Measurements from ENCODE around the gene IGF1R. TPM values are rescaled to one million over a fixed set of nuclear protein-coding genes. Genes with fewer than 3 reads are reported as not detected.
A peak's percentile ranks its signal among the peaks of the same experiment; 100 is the strongest.

IGF1R gene
- total RNA-seq, 1 experiment from 2014 or later, result 3.8 TPM

DNA sequence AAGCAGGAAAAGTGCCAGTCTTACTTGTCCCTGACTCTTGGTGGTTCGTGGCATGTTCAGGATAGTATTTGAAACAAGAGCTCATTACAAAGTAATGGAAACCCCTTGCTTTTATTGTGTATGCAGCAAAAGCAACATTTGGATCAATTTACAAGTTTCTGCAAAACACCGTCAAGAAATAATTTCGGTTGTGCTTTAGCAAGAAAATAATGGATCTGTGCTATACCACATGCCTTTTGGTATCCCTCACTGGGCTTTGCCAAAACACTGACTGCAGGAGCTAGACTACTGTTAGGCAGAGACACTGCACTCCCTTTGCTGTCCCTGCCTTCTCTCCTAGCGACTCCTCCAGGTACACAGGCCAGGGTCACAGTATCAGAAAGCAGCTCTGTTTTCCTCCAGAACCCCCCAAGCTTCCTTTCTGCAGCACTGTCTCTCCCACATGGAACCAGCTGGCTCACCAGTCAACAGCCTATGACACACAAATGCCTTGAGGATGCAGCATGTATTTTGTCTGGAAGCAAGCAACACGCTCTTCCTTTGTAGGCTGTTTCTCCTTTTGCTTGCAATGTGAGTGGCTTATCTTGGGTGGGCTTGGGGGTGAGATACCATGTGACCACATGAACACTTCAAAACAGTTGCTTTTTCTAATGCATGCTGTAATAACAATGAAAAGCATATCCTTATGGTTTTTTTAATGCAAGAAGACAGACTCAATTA, 247.8 kb downstream of the IGF1R start:
- intact Hi-C loops (cut with micrococcal nuclease), result no loop called here
- no peak overlapping the region for H2AFZ ChIP-seq (ENCODE audit: low read length)
- TF ChIP-seq CTCF (conservative IDR thresholded peaks at IDR 0.05; ENCODE audit: low read depth, low read length) (no peak), EZH2 (IDR thresholded peaks at IDR 0.05; ENCODE audit: low read length, unreplicated experiment) (no peak), EZH2phosphoT487 (IDR thresholded peaks at IDR 0.05; ENCODE audit: borderline replicate concordance, low read length) (no peak)
- H4K20me1 ChIP-seq (ENCODE audit: low read length), result no peaks in the 10 kb centered on the region
- H3K36me3 ChIP-seq (ENCODE audit: low read depth, low read length), result no peaks in the 10 kb centered on the region
- ATAC-seq (peak; percentile 50), DNase-seq (peak; percentile 49)
- H3K9me2 ChIP-seq (replicated peaks; ENCODE audit: low read length), result no peaks in the 10 kb centered on the region
- ChIA-PET CTCF (interaction anchor here (1.0 kb wide), 1 partner anchor 45 kb away, joined by 3 read pairs; no protein-coding TSS in a partner anchor), POLR2A (ENCODE audit: unreplicated experiment) (interaction anchor here (0.7 kb wide), 1 partner anchor 40 kb away, joined by 3 read pairs; no protein-coding TSS in a partner anchor)
- peak overlapping the region; percentile 77 for H3K4me2 ChIP-seq (ENCODE audit: low read length)
- peak overlapping the region; percentile 99 for H3K27ac ChIP-seq (ENCODE audit: low read length)
- peaks cover 35% of the 10 kb centered on the region for H3K4me1 ChIP-seq (ENCODE audit: insufficient read depth, low read length)
- H3K27me3 ChIP-seq (ENCODE audit: low read length), result no peaks in the 10 kb centered on the region
- peaks cover 9% of the 10 kb centered on the region for H3F3A ChIP-seq (ENCODE audit: low read length, unreplicated experiment)
- peak overlapping the region; percentile 90 for H3K9ac ChIP-seq (ENCODE audit: low read length)
- BruUV-seq (replicated peaks), result no TSS peak
- peak overlapping the region; percentile 49 for H3K4me3 ChIP-seq (ENCODE audit: low read length)
- H3K79me2 ChIP-seq (ENCODE audit: low read length), result no peaks in the 10 kb centered on the region
- H3K9me3 ChIP-seq (ENCODE audit: low read length), result no peaks in the 10 kb centered on the region

DNA sequence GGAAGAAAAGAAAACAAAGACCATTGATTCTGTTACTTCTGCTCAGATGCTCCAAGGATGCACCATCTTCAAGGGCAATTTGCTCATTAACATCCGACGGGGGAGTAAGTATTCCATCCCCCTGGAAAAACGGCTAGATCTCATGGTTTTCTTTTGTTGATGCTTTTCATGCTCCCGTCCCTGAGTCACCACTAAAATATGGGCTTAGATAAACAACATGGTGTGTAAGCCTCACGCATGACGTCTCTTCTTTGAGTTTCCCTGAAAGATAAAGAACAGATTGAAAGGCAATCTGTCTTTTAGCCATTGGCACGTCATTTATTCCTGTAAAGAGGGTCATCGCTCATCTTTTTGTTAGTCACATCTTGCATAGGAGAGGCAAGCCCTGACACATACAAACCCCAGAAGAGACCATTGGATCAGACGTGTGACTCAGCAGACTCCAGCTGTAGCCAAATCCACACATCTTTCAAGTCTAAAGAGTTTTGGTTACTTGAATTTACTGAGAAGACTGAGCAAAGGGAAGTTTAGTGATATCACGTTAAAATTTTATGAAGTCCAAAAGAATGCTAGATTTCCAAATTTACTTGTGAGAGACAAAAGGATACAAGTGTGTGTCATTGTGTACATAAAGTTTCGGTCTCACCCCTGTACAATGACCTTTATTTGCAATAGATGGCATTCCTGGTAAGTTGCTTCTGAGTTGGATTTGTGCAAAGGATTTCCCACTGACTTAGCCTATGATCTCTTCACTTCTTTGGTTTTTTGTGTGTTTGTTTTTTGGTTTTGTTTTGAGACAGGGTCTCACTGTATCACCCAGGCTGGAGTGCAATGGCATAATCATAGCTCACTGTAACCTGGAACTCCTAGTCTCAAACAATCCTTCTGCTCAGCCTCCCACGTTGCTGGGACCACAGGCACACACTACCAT, 248.7 kb downstream of the IGF1R start:
- TSS peak; percentile 66 for BruUV-seq (replicated peaks)
- intact Hi-C loops (cut with micrococcal nuclease), result loop anchor here (1.0 kb wide), 1 partner anchor 24 kb away; no protein-coding TSS in a partner anchor
- H3K4me2 ChIP-seq (ENCODE audit: low read length), result peak overlapping the region; percentile 77
- no peak overlapping the region for H2AFZ ChIP-seq (ENCODE audit: low read length)
- no peaks in the 10 kb centered on the region for H3K79me2 ChIP-seq (ENCODE audit: low read length)
- H4K20me1 ChIP-seq (ENCODE audit: low read length), result no peaks in the 10 kb centered on the region
- H3K27ac ChIP-seq (ENCODE audit: low read length), result peak overlapping the region; percentile 99
- peaks cover 9% of the 10 kb centered on the region for H3F3A ChIP-seq (ENCODE audit: low read length, unreplicated experiment)
- peak overlapping the region; percentile 90 for H3K9ac ChIP-seq (ENCODE audit: low read length)
- DNase-seq, result peak; percentile 97
- no peaks in the 10 kb centered on the region for H3K9me3 ChIP-seq (ENCODE audit: low read length)
- peaks cover 35% of the 10 kb centered on the region for H3K4me1 ChIP-seq (ENCODE audit: insufficient read depth, low read length)
- ChIA-PET POLR2A (ENCODE audit: unreplicated experiment) (no interaction called here), CTCF (interaction anchor here (0.8 to 1.0 kb wide), 2 partner anchors 46 to 161 kb away, joined by 3 read pairs; no protein-coding TSS in a partner anchor)
- no peaks in the 10 kb centered on the region for H3K9me2 ChIP-seq (replicated peaks; ENCODE audit: low read length)
- TF ChIP-seq EZH2phosphoT487 (IDR thresholded peaks at IDR 0.05; ENCODE audit: borderline replicate concordance, low read length) (no peak), CTCF (conservative IDR thresholded peaks at IDR 0.05; ENCODE audit: low read depth, low read length) (no peak), EZH2 (IDR thresholded peaks at IDR 0.05; ENCODE audit: low read length, unreplicated experiment) (no peak)
- no peaks in the 10 kb centered on the region for H3K27me3 ChIP-seq (ENCODE audit: low read length)
- peak overlapping the region; percentile 49 for H3K4me3 ChIP-seq (ENCODE audit: low read length)
- H3K36me3 ChIP-seq (ENCODE audit: low read depth, low read length), result no peaks in the 10 kb centered on the region
- ATAC-seq, result peak; percentile 77
